Measurements from ENCODE around the gene SGF29.

GRCh38 chr16:28569021-28569420 lies 15.3 kb downstream of the SGF29 start:
- TF ChIP-seq CTCF (conservative IDR thresholded peaks at IDR 0.05; ENCODE audit: low read depth, low read length) (no peak), POLR2A (IDR thresholded peaks at IDR 0.05; ENCODE audit: low read depth, low read length) (no peak), MAFK (IDR thresholded peaks at IDR 0.05; ENCODE audit: low read depth, low read length) (no peak), RAD21 (IDR thresholded peaks at IDR 0.05; ENCODE audit: low read length) (no peak), CHD1 (IDR thresholded peaks at IDR 0.05; ENCODE audit: low read depth, low read length) (no peak), SMC3 (IDR thresholded peaks at IDR 0.05; ENCODE audit: low read depth, low read length) (no peak)

Measured in IMR-90 (cell line).